Loucy (cell line): ENCODE results near the gene MRPS10.

Experiments
- EZH2phosphoT487 ChIP-seq: fragments of 200-600 bp; IDR thresholded peaks from 2 replicates; pipeline ENCODE4 v1.6.1; 2018; ENCODE audit warnings: antibody characterized with exemption, mild to moderate bottlenecking, moderate library complexity, borderline replicate concordance
- TF ChIP-seq, protein P1 (sequence below): fragments of 200-600 bp; sonication (generic); conservative IDR thresholded peaks from 2 replicates; pipeline ENCODE4 v1.5.1; 2014; ENCODE audit warnings: mild to moderate bottlenecking, antibody characterized with exemption, low read length

DNA sequence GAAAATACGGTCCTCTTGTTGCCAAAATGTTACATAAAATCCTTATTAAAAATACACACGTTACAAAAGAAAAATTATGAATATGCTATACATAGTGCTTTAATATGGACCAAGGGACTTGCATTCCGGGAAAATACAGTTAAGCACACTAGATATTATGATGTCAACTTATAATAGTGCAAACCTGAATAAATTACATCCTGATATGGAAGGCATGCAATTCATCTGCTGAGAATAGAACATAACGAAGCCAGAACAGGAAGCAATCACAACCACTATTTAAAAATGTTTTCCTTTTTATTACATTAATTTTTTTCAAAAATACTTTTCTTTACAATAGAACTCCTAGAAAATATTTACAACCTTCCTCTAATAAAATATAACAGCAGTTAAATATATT lies 7.8 kb upstream of the MRPS10 start:
- TF ChIP-seq, protein P1, sequence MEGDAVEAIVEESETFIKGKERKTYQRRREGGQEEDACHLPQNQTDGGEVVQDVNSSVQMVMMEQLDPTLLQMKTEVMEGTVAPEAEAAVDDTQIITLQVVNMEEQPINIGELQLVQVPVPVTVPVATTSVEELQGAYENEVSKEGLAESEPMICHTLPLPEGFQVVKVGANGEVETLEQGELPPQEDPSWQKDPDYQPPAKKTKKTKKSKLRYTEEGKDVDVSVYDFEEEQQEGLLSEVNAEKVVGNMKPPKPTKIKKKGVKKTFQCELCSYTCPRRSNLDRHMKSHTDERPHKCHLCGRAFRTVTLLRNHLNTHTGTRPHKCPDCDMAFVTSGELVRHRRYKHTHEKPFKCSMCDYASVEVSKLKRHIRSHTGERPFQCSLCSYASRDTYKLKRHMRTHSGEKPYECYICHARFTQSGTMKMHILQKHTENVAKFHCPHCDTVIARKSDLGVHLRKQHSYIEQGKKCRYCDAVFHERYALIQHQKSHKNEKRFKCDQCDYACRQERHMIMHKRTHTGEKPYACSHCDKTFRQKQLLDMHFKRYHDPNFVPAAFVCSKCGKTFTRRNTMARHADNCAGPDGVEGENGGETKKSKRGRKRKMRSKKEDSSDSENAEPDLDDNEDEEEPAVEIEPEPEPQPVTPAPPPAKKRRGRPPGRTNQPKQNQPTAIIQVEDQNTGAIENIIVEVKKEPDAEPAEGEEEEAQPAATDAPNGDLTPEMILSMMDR: no peak
- TF ChIP-seq EZH2phosphoT487: no peak
